GM12873 (cell line): ENCODE data around the gene TRAF7.

ENCODE experiments used
- TF ChIP-seq, protein P1 (sequence below): IDR thresholded peaks from 2 replicates; pipeline ENCODE4 v1.5.1; 2012; ENCODE audit warnings: low read depth, mild to moderate bottlenecking, moderate library complexity, low read length, control low read depth; ENCODE audit not compliant: insufficient read depth; ENCODE audit errors: missing control alignments

The TRAF7 gene

DNA sequence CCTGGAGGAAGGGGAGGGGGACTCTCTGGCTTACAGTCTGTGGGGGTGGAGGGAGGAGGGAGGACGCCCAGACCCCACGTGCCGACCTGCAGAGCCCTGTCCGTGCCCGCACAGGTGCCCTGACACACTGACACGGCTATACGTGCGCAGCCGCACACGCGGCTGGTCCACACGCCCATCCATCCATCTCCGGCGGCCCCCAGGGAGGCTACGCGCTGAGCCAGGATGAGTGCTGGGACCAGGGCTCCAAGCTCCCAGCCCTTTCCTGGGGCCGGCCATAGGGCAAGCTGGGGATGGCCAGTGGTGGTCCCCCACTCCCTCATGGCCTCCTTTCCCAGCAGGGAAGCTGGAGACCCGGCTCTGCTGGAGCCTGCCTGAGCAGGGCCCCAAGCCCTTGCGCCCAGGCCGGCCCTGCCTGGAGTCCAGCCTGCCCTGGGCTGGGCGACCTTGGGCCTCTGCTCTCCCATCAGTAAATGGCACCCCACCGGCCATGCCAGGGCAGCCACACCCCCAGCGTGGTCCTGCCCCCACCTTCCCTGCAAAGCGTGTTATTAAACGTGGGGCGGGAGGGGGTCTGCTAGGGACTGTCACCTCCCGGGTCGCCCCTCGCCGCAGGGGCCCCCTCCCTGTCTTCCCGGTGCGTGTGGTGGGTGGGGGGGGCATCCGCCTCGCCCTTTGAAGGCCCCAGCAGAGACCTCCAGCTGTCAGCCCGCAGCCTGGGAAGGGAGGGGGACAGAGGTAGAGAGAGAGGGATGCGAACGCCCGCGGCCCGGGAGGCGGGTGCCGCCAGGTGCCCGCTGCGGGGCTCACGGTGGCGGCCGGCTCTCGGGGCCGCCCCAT is 40.0 kb downstream of the TRAF7 start:
- TF ChIP-seq, protein P1, sequence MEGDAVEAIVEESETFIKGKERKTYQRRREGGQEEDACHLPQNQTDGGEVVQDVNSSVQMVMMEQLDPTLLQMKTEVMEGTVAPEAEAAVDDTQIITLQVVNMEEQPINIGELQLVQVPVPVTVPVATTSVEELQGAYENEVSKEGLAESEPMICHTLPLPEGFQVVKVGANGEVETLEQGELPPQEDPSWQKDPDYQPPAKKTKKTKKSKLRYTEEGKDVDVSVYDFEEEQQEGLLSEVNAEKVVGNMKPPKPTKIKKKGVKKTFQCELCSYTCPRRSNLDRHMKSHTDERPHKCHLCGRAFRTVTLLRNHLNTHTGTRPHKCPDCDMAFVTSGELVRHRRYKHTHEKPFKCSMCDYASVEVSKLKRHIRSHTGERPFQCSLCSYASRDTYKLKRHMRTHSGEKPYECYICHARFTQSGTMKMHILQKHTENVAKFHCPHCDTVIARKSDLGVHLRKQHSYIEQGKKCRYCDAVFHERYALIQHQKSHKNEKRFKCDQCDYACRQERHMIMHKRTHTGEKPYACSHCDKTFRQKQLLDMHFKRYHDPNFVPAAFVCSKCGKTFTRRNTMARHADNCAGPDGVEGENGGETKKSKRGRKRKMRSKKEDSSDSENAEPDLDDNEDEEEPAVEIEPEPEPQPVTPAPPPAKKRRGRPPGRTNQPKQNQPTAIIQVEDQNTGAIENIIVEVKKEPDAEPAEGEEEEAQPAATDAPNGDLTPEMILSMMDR = no peak

DNA sequence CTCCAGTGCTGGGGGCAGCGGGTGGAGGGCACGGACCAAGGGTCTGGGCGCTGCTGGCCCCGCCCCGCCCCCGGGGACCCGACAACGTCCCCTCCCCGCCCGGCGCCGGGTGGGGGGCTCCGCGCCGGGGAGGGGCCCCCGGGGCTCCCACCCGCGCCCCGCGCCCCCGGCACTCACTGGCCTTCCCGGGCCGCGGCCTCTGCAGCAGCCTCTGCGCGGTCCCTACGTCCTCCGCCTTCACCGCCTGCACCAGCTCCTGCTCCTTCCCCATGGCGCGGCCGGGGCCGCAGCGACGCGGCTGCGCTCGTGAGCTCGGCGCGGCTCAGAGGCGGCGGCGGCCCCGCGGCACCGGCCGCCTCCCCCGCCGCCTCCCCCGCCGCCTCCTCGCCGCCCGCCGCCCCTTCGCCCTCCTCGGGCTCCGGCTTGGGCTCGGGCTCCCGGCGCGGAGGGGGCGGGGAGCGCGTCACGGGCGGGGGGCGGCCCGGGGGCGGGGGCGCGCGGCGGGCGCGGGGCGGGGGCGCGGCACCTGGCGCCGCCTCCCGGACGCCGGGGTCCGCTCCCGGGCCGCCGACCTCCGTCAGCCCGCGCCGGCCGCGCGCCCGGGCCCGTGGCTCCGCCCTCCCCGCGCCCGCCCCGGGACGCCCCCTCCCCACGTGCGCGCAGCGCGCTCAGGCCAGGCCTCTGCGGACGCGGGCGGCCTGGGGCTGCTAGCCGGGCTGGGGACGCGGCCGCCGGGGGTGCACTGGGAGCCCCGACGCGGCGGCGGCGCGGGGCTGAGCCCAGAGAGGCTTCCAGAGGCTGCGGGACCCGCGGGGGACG is 40.8 kb downstream of the TRAF7 start, which contains the start of gene CASKIN1:
CASKIN1 (minus strand) TSS at position 444 of the 819 bp plus-strand sequence; CDS start at position 271, 173 bp downstream.
- TF ChIP-seq, protein P1 = no peak

DNA sequence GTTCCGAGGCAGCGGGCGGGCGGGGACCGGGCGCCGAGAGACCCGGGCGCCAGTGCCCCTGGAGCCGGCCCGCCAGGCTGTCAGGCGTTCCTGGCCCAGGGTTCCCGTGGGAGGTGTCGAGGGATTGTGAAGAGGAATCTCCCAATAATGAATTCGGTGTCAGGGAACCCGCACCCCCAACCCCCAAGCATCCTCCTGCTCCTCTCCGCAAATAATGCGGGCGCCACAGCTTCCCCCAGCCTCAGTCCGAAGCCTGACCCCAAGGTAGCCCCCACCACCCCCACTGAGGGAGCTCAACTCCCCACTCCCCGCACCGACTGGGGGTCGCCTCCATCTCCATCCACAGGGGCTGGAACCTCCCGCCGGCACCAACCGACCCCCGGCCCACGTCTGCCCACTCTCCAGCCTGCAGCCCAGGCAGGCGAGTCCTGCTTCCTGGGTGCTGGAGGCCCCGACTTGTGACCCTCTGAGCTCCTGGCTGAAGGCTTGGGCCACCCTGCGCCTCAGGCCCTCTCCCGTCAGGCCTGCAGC is 41.5 kb downstream of the TRAF7 start:
- TF ChIP-seq, protein P1 = no peak

DNA sequence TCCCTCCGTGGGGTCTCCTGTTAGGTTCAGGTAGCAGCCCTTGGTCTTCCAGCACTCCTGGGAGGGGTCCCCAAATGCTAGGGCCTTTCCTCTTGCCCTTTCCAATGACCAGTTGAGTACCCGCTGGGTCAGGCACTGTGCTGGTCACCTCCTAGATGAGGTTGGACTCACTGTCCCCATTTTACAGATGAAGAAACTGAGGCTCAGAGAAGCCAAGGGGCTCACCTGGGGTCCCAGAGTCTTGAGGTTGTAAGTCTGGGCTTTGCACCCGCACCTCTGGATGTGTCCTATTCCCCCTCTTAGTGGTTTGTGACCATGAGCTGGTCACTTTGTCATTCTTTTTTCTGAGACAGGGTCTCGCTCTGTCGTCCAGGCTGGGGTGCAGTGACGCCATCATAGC is 42.2 kb downstream of the TRAF7 start:
- TF ChIP-seq, protein P1 = no peak

DNA sequence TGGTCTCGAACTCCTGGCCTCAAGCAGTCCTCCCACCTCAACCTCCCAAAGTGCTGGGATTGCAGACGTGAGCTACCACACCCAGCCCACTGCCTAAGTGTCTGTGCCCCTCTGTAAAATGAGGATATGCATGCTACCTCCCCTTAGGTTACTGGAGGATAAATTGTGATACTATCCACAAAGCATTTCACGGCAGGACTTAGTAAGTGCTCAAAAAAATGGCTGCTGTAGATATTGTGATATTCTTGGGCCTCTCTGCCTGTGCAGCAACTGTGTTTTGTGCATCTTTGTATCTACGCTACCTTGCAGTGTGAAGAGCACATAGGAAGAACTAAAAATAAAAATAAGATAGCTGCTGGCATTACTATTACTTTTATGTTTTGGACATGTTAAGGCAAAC is 42.7 kb downstream of the TRAF7 start:
- TF ChIP-seq, protein P1 = no peak

DNA sequence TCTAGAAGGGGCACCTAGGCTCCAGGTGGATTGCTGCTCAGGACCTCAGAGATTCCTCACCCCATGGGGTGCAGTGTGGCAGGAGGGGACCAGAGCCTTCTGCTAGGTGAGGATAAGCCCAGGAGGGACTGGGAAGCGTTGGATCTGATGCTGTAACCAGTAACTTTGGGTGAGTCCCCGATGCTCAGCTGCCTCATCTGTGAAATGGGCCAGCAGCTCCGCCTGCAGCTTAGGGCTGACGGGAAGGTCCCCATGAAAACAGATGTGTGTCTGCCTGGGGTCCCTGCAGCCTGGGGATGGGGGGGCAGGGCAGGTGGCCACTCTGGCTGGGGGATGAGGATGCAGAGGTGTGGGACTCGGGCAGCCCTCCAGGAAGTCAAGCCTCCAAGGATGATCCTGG is 43.5 kb downstream of the TRAF7 start:
- TF ChIP-seq, protein P1 = no peak

DNA sequence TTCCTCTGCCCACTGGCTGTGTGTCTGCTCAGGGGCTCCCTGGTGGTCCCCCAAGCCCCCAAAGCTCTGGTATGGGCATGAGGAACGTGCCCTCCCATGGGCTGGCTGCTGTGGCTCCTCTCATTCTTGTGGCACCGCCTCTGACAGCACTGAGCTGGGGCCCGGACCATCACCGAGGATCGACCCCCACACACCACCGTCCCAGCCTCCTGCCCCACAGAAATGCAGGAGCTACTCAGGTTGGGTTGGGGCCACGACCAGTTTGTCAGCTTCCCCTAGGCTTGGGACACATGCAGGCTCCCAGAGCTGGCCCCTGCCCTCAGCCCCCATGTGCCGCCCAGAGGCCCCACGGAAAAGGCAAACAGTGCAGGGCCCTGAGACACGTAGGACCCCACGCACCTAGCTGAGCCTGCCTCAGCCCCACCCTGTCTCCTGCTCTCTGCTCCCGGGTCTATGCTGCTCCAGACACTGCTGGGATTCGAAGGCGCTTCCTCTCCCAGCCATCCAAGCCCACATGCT is 44.1 kb downstream of the TRAF7 start:
- TF ChIP-seq, protein P1 = no peak
